Psoas muscle (tissue), 8 donors: ENCODE results near the gene IL17REL. TPM values are rescaled to one million over a fixed set of nuclear protein-coding genes. Genes with fewer than 3 reads are reported as not detected.
"Not testable (repeated sequence)": the region's sequence is repeated elsewhere in the genome, so short reads cannot be mapped to it uniquely, and the experiment has no call there.

ENCODE experiments used
- ATAC-seq, 4 donors: fragments of 200-7000 bp; cut with Tn5 transposase; one replicate each; pipeline ENCODE4 v1.9.1; 2020; ENCODE audit warnings: moderate library complexity in 3 of 4, mild to moderate bottlenecking in 2 of 4
- DNase-seq, 2 donors: peaks; one replicate each; pipeline ENCODE4 v3.0.0-alpha.2; 2020
- H3K27ac ChIP-seq: fragments of 200-600 bp; one replicate; pipeline ENCODE4 v1.8.0; 2022
- H3K27me3 ChIP-seq, 3 donors: fragments of 200-600 bp in 1 of 3; one replicate each; pipeline versions ENCODE4 v1.6.1 to v1.8.0; 2013 to 2022; ENCODE audit warnings: low read length in 2 of 3, mild to moderate bottlenecking in 2 of 3, moderate library complexity in 1 of 3; ENCODE audit not compliant: insufficient read depth in 3 of 3
- H3K36me3 ChIP-seq, 2 donors: fragments of 200-600 bp in 1 of 2; one replicate each; pipeline versions ENCODE4 v1.6.1 to v1.8.0; 2013 to 2022; ENCODE audit warnings: low read depth in 1 of 2, mild to moderate bottlenecking in 1 of 2, moderate library complexity in 1 of 2; ENCODE audit not compliant: insufficient read depth in 1 of 2
- H3K4me1 ChIP-seq: fragments of 200-600 bp; one replicate; pipeline ENCODE4 v1.8.0; 2022
- H3K4me3 ChIP-seq: fragments of 200-600 bp; one replicate; pipeline ENCODE4 v1.8.0; 2022; ENCODE audit warnings: mild to moderate bottlenecking
- H3K9me3 ChIP-seq: fragments of 200-600 bp; one replicate; pipeline ENCODE4 v1.8.0; 2022
- WGBS, 3 donors: extraction: QIAGEN DNeasy Blood & Tissue Kit; methylation state at CpG; one replicate each; pipeline versions ENCODE4 v1.1.6 to v1.1.7; 2013; 5-methylcytosine and 5-hydroxymethylcytosine counted together
- intact Hi-C, 2 donors: fragments of 100-400 bp; cut with DNase I; formaldehyde crosslinking; loops; one replicate each; pipeline versions ENCODE4 v1.11.0 to v1.14.2; 2022
- polyA plus RNA-seq, 3 donors: library from polyadenylated mRNA; stranded (reverse); fragments of 200-250 nt; gene quantifications; one replicate each; pipeline ENCODE4 v1.2.3, GENCODE V29; 2013
- total RNA-seq, 4 donors: library from RNA; stranded (reverse); fragmentation: NEBNext Ultra II Directional in 2 of 4; extraction: Animal tissue kit (Norgen Biotek cat#: 25700) in 2 of 4; gene quantifications; one replicate each; pipeline versions ENCODE4 v1.2.1 to v1.2.4, GENCODE V29; 2021 to 2023
- TF ChIP-seq, protein P1 (sequence below): fragments of 200-600 bp; IDR thresholded peaks from one replicate; pipeline ENCODE4 v1.8.0; 2022; ENCODE audit warnings: antibody characterized with exemption
- donor health status: healthy with polysubstance abuse.
- donor health status: DM: no; HTN: no; CAD: no; lungs with moderate emphysema.
- donor health status: Bipolar disorder and iron deficiency.
- donor health status: healthy.
- donor health status: DM: yes; HTN: yes; CAD: no.
- donor health status: DM: no; HTN: no; CAD: no.
- donor health status: DM: no; HTN: no; CAD: no.
- donor health status: DM: yes; HTN: yes; CAD: no.

Gene IL17REL
- total and polyA plus RNA-seq, 7 donors, result not detected

DNA sequence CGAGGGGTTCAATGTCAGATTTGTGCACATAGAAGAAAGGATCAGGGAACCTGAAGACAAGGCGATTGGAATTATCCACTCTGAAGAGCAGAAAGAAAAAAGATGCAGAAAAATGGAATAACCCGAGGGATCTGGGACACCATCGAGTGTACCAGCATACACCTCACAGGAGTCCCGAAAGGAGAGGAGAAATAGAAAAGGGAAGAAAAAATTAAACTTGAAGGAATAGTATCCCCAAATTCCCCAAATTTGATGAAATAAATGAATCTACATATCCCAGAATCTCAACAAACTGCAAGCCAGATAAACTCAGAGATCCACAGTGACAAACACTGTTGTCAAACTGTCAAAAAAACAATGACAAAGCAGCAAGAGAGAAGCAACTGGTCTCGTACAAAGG, 21.4 kb downstream of the IL17REL start:
- 86 to 94% (median 87%) methylated on average over 6 of the region's 6 CpGs for WGBS, 3 donors
- DNase-seq, result no peak
- Histone ChIP-seq H3K27me3 (no peaks in the 10 kb centered on the region), H3K4me3 (no peak overlapping the region), H3K27ac (no peak overlapping the region), H3K36me3 (no peaks in the 10 kb centered on the region), H3K4me1 (peaks cover 5% of the 10 kb centered on the region), H3K9me3 (no peaks in the 10 kb centered on the region)
- intact Hi-C loops, result loop anchor here in 1 of 2 donors (10.0 kb wide), 1 partner anchor 226 kb away; no protein-coding TSS in a partner anchor
- TF ChIP-seq, protein P1, sequence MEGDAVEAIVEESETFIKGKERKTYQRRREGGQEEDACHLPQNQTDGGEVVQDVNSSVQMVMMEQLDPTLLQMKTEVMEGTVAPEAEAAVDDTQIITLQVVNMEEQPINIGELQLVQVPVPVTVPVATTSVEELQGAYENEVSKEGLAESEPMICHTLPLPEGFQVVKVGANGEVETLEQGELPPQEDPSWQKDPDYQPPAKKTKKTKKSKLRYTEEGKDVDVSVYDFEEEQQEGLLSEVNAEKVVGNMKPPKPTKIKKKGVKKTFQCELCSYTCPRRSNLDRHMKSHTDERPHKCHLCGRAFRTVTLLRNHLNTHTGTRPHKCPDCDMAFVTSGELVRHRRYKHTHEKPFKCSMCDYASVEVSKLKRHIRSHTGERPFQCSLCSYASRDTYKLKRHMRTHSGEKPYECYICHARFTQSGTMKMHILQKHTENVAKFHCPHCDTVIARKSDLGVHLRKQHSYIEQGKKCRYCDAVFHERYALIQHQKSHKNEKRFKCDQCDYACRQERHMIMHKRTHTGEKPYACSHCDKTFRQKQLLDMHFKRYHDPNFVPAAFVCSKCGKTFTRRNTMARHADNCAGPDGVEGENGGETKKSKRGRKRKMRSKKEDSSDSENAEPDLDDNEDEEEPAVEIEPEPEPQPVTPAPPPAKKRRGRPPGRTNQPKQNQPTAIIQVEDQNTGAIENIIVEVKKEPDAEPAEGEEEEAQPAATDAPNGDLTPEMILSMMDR, result no peak
- ATAC-seq, result no peak

DNA sequence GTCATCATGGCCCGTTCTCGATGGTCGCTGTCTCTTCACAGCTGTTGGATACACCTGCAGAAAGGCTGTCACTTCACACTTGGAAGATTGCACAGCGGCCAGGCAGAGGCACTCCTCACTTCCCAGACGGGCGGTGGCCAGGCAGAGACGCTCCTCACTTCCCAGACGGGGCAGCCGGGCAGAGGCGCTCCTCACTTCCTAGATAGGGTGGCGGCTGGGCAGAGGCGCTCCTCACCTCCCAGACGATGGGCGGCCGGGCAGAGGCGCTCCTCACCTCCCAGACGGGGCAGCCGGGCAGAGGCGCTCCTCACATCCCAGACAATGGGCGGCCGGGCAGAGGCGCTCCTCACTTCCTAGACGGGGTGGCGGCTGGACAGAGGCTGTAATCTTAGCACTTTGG, 22.7 kb downstream of the IL17REL start:
- H3K27me3 ChIP-seq, H3K27ac ChIP-seq, H3K4me3 ChIP-seq, H3K9me3 ChIP-seq, DNase-seq, H3K36me3 ChIP-seq, ATAC-seq, H3K4me1 ChIP-seq: not testable (repeated sequence)
- intact Hi-C loops, result loop anchor here in 1 of 2 donors (10.0 kb wide), 1 partner anchor 225 kb away; no protein-coding TSS in a partner anchor
- WGBS, 3 donors, result 91 to 93% (median 93%) methylated on average over 24 of the region's 24 CpGs

DNA sequence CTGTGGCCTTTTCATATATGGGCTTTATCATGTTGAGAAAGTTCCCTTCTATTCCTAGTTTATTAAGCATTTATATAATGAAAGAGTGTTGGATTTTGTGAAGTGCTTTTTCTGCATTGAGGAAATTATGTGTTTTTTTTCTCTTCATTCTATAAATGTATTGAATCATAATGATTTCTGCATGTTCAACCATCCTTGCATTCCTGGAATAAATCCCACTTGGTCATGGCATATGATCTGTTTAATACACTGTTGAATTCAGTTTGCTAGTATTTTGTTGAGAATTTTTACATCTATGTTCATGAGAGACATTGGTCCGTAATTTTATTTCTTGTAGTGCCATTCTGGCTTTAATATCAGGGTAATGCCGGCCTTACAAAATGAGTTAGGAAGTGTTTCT, 26.2 kb downstream of the IL17REL start:
- intact Hi-C loops, result no loop called here
- ATAC-seq (no peak), DNase-seq (no peak)
- H3K9me3 ChIP-seq, result no peaks in the 10 kb centered on the region
- no peaks in the 10 kb centered on the region for H3K36me3 ChIP-seq
- H3K4me1 ChIP-seq, result no peaks in the 10 kb centered on the region
- TF ChIP-seq, protein P1, result no peak
- H3K27ac ChIP-seq, result no peak overlapping the region
- no peak overlapping the region for H3K4me3 ChIP-seq
- H3K27me3 ChIP-seq, result peaks cover 0 to 28% (median 2%) of the 10 kb centered on the region in 3 donors
- 95 to 98% (median 96%) methylated on average over 2 of the region's 2 CpGs for WGBS, 3 donors

DNA sequence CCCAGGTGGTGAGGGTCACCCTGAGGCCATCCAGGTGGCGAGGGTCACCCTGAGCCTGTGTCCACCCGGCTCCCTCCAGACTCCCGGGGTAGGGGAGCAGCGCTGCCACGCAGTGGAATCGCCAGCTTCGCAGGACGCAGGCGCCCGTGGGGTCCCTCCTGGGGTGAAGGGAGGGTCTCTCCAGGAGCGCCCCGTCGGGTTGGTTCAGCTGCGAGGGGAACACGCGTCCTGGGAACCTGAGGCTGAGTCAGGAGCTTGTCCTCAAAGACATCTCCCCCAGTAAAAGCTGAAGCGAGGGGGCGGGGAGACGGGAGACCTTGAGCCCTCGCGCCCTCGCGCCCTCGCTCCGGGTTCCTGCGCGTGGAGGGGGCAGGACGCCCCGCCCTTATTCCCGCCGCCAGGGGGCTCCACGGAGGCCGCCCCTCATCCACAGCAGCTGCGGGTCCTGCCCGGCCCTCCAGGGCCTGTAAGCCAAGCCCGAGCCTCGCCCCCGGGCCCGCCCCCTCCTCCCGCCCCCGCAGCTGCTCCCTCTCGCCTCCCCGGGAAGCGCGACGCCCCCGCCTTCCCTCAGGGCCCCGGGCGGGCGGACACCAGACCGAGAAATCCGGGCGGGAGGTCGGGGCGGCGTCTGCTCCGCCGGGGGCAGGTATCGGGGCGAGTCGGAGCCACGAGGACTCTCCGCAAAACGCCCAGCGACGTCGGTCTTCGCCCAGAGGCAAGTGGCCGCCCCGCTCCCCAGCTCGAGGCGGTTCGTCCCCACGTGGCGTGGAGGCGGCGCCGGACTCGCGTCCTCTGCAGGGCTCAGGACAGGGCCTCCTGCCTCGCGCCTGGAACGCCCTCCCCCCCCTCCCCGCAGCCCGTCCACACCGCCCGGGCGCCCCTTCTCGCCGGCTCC, 29.2 kb downstream of the IL17REL start:
- peak; percentile 23 to 61 for DNase-seq
- 9 to 21% (median 16%) methylated on average over 22 to 90 of the region's 90 CpGs for WGBS, 3 donors
- no peak overlapping the region for H3K27ac ChIP-seq
- no peaks in the 10 kb centered on the region for H3K4me1 ChIP-seq
- peaks cover 0 to 28% (median 2%) of the 10 kb centered on the region in 3 donors for H3K27me3 ChIP-seq
- TF ChIP-seq, protein P1, result peak; percentile 37
- ATAC-seq, result peak; percentile 37 to 83 (median 67)
- intact Hi-C loops, result no loop called here
- peak overlapping the region; percentile 62 for H3K4me3 ChIP-seq
- H3K36me3 ChIP-seq, result no peaks in the 10 kb centered on the region
- no peaks in the 10 kb centered on the region for H3K9me3 ChIP-seq

DNA sequence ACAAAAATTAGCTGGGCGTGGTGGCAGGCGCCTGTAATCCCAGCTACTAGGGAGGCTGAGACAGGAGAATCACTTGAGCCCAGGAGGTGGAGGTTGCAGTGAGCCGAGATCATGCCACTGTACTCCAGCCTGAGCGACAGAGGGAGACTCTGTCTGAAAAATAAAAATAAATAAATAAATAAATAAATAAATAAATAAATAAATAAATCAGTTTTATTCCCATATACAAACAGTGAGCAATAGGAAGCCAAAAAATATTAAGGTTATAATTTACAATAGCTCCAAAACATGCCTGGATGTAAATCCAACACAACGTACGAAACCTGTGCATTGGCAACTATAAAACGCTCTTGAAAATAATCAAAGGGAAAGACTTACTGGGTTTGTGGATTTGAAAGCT, 30.8 kb downstream of the IL17REL start:
- H3K27ac ChIP-seq, intact Hi-C loops, DNase-seq, ATAC-seq, H3K9me3 ChIP-seq, H3K4me3 ChIP-seq, H3K36me3 ChIP-seq, H3K4me1 ChIP-seq: not testable (repeated sequence)
- H3K27me3 ChIP-seq, result peaks cover 0 to 28% (median 2%) of the 10 kb centered on the region in 3 donors
- WGBS, 3 donors, result 93 to 96% (median 96%) methylated on average over 7 of the region's 7 CpGs
